Measurements from ENCODE around the gene COMMD2. TPM values are rescaled to one million over a fixed set of nuclear protein-coding genes. Genes with fewer than 3 reads are reported as not detected.
A peak's percentile ranks its signal among the peaks of the same experiment; 100 is the strongest.

Gene COMMD2
- total RNA-seq, 4 donors from 2014 or later, result 16.6 to 28.3 (median 20.9) TPM

DNA sequence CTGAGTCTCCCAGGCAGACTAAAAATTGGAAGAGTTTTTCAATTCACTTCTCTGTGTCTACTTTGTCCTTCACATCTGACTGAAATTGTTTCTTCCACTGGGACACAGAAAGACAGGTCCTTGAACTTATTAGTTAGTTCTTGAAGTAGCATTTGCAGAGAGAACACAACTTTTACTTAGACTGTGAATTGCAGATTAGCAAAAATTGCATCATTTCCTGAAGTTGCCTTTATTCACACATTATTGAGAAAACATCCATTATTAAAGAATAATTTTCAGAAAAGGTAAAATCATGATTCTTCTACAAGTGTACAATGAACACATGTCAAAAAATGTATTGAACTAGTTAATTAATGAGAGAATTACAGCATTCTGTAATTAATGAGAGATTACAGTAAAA, 1.4 kb upstream of the COMMD2 start:
- H3K9me3 ChIP-seq, result no peaks in the 10 kb centered on the region
- no peak for DNase-seq (ENCODE audit: extremely low spot score)
- TF ChIP-seq EP300 (IDR thresholded peaks at IDR 0.05) (no peak), POLR2A (IDR thresholded peaks at IDR 0.05; ENCODE audit: low read depth) (no peak), POLR2AphosphoS5 (IDR thresholded peaks at IDR 0.05) (no peak)
- TF ChIP-seq, protein P1, sequence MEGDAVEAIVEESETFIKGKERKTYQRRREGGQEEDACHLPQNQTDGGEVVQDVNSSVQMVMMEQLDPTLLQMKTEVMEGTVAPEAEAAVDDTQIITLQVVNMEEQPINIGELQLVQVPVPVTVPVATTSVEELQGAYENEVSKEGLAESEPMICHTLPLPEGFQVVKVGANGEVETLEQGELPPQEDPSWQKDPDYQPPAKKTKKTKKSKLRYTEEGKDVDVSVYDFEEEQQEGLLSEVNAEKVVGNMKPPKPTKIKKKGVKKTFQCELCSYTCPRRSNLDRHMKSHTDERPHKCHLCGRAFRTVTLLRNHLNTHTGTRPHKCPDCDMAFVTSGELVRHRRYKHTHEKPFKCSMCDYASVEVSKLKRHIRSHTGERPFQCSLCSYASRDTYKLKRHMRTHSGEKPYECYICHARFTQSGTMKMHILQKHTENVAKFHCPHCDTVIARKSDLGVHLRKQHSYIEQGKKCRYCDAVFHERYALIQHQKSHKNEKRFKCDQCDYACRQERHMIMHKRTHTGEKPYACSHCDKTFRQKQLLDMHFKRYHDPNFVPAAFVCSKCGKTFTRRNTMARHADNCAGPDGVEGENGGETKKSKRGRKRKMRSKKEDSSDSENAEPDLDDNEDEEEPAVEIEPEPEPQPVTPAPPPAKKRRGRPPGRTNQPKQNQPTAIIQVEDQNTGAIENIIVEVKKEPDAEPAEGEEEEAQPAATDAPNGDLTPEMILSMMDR (IDR thresholded peaks at IDR 0.05), result no peak
- intact Hi-C loops (cut with DNase I), result no loop called here
- H3K27me3 ChIP-seq, result no peaks in the 10 kb centered on the region
- no peak overlapping the region for H3K27ac ChIP-seq (replicated peaks in 1 of 4)
- H3K4me1 ChIP-seq, result peaks cover 3 to 30% (median 18%) of the 10 kb centered on the region in 4 donors
- H3K36me3 ChIP-seq, result peaks cover 5 to 21% (median 7%) of the 10 kb centered on the region in 4 donors
- H3K4me3 ChIP-seq, result no peak overlapping the region

DNA sequence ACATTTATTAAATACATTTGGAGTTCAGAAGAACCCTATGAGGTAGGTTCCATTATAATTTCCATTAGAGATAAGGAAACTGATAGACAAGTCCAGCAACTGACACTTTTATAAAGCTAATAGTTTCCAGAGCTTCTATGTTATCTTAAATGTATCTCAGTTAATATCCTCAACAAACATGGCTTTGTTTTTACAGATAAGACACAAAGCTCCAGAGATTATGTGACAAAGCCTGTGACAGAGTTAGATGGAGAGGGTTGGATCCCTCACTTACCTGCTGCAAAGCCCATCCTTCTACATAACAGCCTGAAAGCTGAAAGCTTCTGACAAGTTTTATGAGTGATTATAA, 473 bp upstream of the COMMD2 start:
- Histone ChIP-seq H3K27ac (replicated peaks in 1 of 4) (peak overlapping the region; percentile 82 to 88 (median 84)), H3K36me3 (peaks cover 9 to 31% (median 16%) of the 10 kb centered on the region in 4 donors), H3K27me3 (no peaks in the 10 kb centered on the region), H3K4me3 (peak overlapping the region; percentile 73 to 89 (median 80)), H3K9me3 (no peaks in the 10 kb centered on the region), H3K4me1 (peaks cover 3 to 30% (median 18%) of the 10 kb centered on the region in 4 donors)
- TF ChIP-seq EP300 (IDR thresholded peaks at IDR 0.05) (no peak), POLR2A (IDR thresholded peaks at IDR 0.05; ENCODE audit: low read depth) (no peak), POLR2AphosphoS5 (IDR thresholded peaks at IDR 0.05) (no peak)
- TF ChIP-seq, protein P1 (IDR thresholded peaks at IDR 0.05), result no peak
- DNase-seq (ENCODE audit: extremely low spot score), result no peak
- intact Hi-C loops (cut with DNase I), result no loop called here

DNA sequence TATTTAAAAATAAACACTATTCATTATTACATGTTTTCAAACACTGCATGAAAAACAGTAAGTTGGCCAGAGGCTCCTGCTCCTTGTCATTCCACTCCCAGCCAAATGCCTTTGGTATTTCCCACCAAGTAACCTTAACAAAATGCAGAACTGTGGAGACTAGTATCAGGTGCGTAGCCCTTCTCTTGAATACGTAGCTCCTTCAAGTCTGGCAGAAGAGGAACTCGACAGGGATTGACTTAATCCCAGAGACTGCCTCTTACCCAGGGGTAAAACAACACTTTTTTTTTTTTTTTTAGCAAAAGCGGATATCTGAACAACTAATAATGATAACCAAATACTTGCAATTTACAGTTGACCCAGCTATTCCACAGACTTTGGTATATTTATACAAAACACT, 738 bp downstream of the COMMD2 start:
- Histone ChIP-seq H3K4me3 (peak overlapping the region; percentile 73 to 89 (median 80)), H3K4me1 (peaks cover 3 to 30% (median 18%) of the 10 kb centered on the region in 4 donors), H3K27ac (replicated peaks in 1 of 4) (peak overlapping the region; percentile 82 to 88 (median 84)), H3K9me3 (no peaks in the 10 kb centered on the region), H3K27me3 (no peaks in the 10 kb centered on the region), H3K36me3 (peaks cover 14 to 43% (median 28%) of the 10 kb centered on the region in 4 donors)
- 4% methylated on average over 4 of the region's 4 CpGs for WGBS
- intact Hi-C loops (cut with DNase I), result no loop called here
- DNase-seq (ENCODE audit: extremely low spot score), result no peak
- TF ChIP-seq POLR2A (IDR thresholded peaks at IDR 0.05; ENCODE audit: low read depth), result no peak
- TF ChIP-seq EP300 (IDR thresholded peaks at IDR 0.05), result no peak
- TF ChIP-seq, protein P1 (IDR thresholded peaks at IDR 0.05), result no peak
- no peak for TF ChIP-seq POLR2AphosphoS5 (IDR thresholded peaks at IDR 0.05)

DNA sequence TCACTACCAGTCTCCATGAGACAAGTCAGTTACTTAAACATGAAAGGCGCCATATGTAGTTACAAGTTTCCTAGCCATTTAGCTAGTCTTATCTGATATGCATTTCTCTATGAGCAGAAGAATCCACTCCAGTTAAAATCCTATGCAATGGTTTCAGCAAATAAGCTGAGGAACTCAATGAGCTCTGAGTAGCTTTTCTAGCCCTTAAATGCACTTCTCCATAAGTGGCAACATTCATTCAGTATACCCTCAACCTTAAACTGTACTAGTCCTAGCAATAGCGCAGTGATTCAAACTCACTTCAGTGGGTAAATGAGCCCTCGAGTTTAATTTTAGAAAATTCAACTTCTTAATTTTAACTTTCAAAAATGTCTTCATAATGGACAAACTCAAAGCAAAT, 7.7 kb downstream of the COMMD2 start:
- H3K27ac ChIP-seq (replicated peaks in 1 of 4), result no peak overlapping the region
- WGBS, result 98% methylated on average over 3 of the region's 3 CpGs
- no peaks in the 10 kb centered on the region for H3K27me3 ChIP-seq
- H3K9me3 ChIP-seq, result no peaks in the 10 kb centered on the region
- intact Hi-C loops (cut with DNase I), result no loop called here
- H3K4me1 ChIP-seq, result peaks cover 0 to under 1% (median 0%) of the 10 kb centered on the region in 4 donors
- TF ChIP-seq POLR2AphosphoS5 (IDR thresholded peaks at IDR 0.05) (no peak), EP300 (IDR thresholded peaks at IDR 0.05) (no peak), POLR2A (IDR thresholded peaks at IDR 0.05; ENCODE audit: low read depth) (no peak)
- TF ChIP-seq, protein P1 (IDR thresholded peaks at IDR 0.05), result no peak
- no peak overlapping the region for H3K4me3 ChIP-seq
- H3K36me3 ChIP-seq, result peaks cover 14 to 96% (median 77%) of the 10 kb centered on the region in 4 donors
- no peak for DNase-seq (ENCODE audit: extremely low spot score)

DNA sequence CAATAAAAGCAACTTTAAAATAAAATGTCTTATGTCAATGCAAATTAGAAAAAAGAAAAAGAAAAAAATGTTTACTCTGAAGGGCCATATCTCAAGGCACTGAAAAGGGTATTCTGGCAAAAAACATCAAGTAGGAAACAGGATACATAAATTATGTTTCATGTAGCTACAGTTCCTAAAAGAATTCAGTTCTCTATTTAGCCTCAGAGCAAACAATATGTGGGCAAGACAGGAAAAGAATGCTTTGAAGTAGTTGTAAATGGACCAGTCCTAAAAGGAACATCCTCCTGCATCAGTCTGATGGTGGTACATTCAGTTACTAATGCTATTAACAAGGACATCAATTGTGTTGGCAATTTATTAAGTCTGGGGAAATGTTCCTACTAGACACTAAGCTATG, 8.1 kb downstream of the COMMD2 start:
- no peak for DNase-seq (ENCODE audit: extremely low spot score)
- Histone ChIP-seq H3K9me3 (no peaks in the 10 kb centered on the region), H3K4me1 (no peaks in the 10 kb centered on the region), H3K27ac (replicated peaks in 1 of 4) (no peak overlapping the region), H3K27me3 (no peaks in the 10 kb centered on the region), H3K36me3 (peaks cover 12 to 96% (median 78%) of the 10 kb centered on the region in 4 donors), H3K4me3 (no peak overlapping the region)
- TF ChIP-seq POLR2AphosphoS5 (IDR thresholded peaks at IDR 0.05) (no peak), POLR2A (IDR thresholded peaks at IDR 0.05; ENCODE audit: low read depth) (no peak), EP300 (IDR thresholded peaks at IDR 0.05) (no peak)
- TF ChIP-seq, protein P1 (IDR thresholded peaks at IDR 0.05), result no peak
- intact Hi-C loops (cut with DNase I), result no loop called here
